Type B pancreatic cell (in vitro differentiated cells): ENCODE results near the gene C1orf53. TPM values are rescaled to one million over a fixed set of nuclear protein-coding genes. Genes with fewer than 3 reads are reported as not detected.
"Not testable (repeated sequence)": the region's sequence is repeated elsewhere in the genome, so short reads cannot be mapped to it uniquely, and the experiment has no call there.

Source experiments
- DNase-seq: peaks from one replicate; pipeline ENCODE4 v3.0.0; 2021; ENCODE audit warnings: mixed read lengths; ENCODE audit not compliant: unreplicated experiment; ENCODE audit errors: extremely low spot score
- H3K27ac Mint-ChIP-seq: 2 replicates; pipeline ENCODE4 v1.8.0; 2021; ENCODE audit warnings: mild to moderate bottlenecking, mixed read lengths
- H3K27me3 Mint-ChIP-seq: 2 replicates; pipeline ENCODE4 v1.8.0; 2021; ENCODE audit warnings: mixed read lengths
- H3K36me3 Mint-ChIP-seq: 2 replicates; pipeline ENCODE4 v1.8.0; 2021; ENCODE audit warnings: mixed read lengths
- H3K4me1 Mint-ChIP-seq: one replicate; pipeline ENCODE4 v1.8.0; 2021; ENCODE audit warnings: mixed read lengths; ENCODE audit not compliant: unreplicated experiment
- H3K4me3 Mint-ChIP-seq: 2 replicates; pipeline ENCODE4 v1.8.0; 2021; ENCODE audit warnings: mild to moderate bottlenecking, mixed read lengths
- H3K9me3 Mint-ChIP-seq: 2 replicates; pipeline ENCODE4 v1.8.0; 2021; ENCODE audit warnings: mixed read lengths
- total RNA-seq: library from RNA; stranded (reverse); gene quantifications from 2 replicates; pipeline ENCODE4 v1.2.1, GENCODE V29; 2021; ENCODE audit warnings: low replicate concordance
- TF ChIP-seq, protein P1 (sequence below): fragments of 200-600 bp; sonication (generic); conservative IDR thresholded peaks from 2 replicates; pipeline ENCODE4 v1.5.0; 2021; ENCODE audit warnings: antibody characterized with exemption, mild to moderate bottlenecking

C1orf53 gene
- total RNA-seq, 1 donor from 2014 or later = 2.2 TPM

DNA sequence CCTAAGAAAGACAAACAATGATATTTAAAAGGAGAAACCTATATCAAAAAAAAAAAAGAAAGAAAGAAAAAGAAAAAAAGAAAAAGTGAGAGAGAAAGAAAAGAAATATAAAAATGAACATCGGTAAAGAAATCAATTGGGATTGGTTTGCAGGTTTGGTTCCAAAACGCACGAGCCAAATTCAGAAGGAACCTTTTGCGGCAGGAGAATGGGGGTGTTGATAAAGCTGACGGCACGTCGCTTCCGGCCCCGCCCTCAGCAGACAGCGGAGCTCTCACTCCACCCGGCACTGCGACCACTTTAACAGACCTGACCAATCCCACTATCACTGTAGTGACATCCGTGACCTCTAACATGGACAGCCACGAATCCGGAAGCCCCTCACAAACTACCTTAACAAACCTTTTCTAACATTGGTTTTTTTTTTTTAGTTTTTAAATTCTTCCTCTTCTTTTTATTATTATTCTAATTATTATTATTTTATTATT lies 26.5 kb downstream of the C1orf53 start:
- peak overlapping the region; percentile 78 for H3K4me3 Mint-ChIP-seq
- no peaks in the 10 kb centered on the region for H3K36me3 Mint-ChIP-seq
- no peaks in the 10 kb centered on the region for H3K4me1 Mint-ChIP-seq
- H3K27ac Mint-ChIP-seq = no peak overlapping the region
- TF ChIP-seq, protein P1, sequence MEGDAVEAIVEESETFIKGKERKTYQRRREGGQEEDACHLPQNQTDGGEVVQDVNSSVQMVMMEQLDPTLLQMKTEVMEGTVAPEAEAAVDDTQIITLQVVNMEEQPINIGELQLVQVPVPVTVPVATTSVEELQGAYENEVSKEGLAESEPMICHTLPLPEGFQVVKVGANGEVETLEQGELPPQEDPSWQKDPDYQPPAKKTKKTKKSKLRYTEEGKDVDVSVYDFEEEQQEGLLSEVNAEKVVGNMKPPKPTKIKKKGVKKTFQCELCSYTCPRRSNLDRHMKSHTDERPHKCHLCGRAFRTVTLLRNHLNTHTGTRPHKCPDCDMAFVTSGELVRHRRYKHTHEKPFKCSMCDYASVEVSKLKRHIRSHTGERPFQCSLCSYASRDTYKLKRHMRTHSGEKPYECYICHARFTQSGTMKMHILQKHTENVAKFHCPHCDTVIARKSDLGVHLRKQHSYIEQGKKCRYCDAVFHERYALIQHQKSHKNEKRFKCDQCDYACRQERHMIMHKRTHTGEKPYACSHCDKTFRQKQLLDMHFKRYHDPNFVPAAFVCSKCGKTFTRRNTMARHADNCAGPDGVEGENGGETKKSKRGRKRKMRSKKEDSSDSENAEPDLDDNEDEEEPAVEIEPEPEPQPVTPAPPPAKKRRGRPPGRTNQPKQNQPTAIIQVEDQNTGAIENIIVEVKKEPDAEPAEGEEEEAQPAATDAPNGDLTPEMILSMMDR = no peak
- no peak for DNase-seq
- no peaks in the 10 kb centered on the region for H3K9me3 Mint-ChIP-seq
- peaks cover 88% of the 10 kb centered on the region for H3K27me3 Mint-ChIP-seq

DNA sequence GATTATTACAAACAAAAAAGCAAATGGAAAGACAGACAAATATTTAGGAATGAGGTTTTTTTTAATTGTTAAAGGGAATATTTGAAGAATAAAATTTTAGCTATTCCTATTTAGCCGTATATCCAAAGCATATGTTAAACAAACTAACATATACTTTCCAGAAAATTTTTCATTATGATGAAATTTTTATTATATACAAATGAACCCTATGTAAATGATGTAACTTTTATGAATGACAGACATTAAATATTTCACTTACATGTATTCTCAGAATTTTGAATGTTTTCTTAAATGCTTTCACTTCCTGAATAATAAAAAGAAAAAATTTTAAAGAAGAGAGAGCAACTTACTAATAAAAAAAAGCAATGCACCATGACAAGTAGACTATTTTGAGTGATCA lies 30.6 kb downstream of the C1orf53 start:
- TF ChIP-seq, protein P1 = no peak
- H3K9me3 Mint-ChIP-seq = no peaks in the 10 kb centered on the region
- H3K27ac Mint-ChIP-seq = no peak overlapping the region
- no peak for DNase-seq
- H3K27me3 Mint-ChIP-seq = peaks cover 56% of the 10 kb centered on the region
- no peak overlapping the region for H3K4me3 Mint-ChIP-seq
- H3K4me1 Mint-ChIP-seq = no peaks in the 10 kb centered on the region
- H3K36me3 Mint-ChIP-seq = no peaks in the 10 kb centered on the region

DNA sequence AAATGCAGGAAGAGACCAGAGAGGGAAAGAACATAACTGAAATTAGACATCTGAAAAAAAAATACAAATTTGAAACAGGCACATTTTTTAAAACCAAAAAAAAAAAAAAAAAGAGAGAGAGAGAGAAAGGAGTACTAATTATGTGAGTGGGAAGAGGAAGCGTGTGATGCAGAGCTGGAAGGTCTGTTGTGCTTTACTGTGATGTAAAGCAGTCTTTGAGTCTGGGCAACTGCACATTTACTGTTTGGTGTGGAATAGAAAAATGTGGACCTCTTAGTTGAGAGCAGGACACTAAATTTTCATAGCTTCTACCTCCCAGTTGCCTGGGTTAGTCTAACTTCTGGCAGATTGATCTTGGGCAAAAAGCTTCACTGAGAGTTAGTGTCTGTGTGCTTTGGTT lies 31.2 kb downstream of the C1orf53 start:
- H3K4me1 Mint-ChIP-seq = no peaks in the 10 kb centered on the region
- H3K36me3 Mint-ChIP-seq = no peaks in the 10 kb centered on the region
- no peak for DNase-seq
- H3K27me3 Mint-ChIP-seq = peaks cover 49% of the 10 kb centered on the region
- H3K27ac Mint-ChIP-seq = no peak overlapping the region
- no peak overlapping the region for H3K4me3 Mint-ChIP-seq
- H3K9me3 Mint-ChIP-seq = no peaks in the 10 kb centered on the region
- TF ChIP-seq, protein P1 = no peak

DNA sequence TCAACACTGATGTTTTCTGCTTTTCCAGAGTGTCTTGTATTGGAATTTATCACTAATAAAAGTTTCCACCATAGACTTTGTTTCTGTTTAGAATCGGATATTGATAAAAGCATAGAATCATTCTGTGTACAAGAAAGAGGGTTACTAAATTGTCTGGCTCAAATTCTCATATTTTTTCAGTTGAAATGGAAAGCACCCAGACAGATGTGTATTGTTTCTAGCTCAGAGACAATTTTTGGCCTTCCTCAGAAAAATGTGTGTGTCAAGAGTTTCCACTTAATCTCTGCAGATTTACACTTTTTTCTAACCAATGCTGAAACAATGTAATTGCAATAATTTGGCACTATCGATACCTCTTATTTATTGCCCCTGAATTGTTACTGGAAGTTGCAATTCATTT lies 35.0 kb downstream of the C1orf53 start:
- no peak for DNase-seq
- TF ChIP-seq, protein P1 = no peak
- Mint-ChIP-seq H3K36me3 (no peaks in the 10 kb centered on the region), H3K27ac (no peak overlapping the region), H3K4me1 (no peaks in the 10 kb centered on the region), H3K4me3 (no peak overlapping the region), H3K27me3 (peaks cover 16% of the 10 kb centered on the region), H3K9me3 (no peaks in the 10 kb centered on the region)

DNA sequence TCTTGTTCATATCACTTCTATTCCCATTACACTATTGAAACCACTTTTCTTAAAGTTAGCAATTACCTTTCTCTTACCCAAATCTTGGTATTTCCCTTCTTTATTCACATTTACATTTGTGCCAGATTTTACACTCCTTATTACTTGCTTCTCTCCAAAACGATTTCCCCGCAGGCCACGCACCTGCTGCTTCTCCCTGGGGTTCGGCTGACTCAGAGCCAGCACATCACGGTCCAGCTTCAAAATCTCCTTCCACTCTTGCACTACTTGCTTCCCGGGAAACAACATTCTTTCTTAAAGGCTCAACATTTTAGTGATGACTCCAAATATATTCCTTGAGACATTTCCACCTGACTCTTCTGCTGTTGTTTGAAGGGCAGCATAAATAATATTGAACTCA lies 35.5 kb downstream of the C1orf53 start:
- H3K9me3 Mint-ChIP-seq = no peaks in the 10 kb centered on the region
- H3K36me3 Mint-ChIP-seq = no peaks in the 10 kb centered on the region
- no peak for DNase-seq
- no peak overlapping the region for H3K27ac Mint-ChIP-seq
- peaks cover 15% of the 10 kb centered on the region for H3K27me3 Mint-ChIP-seq
- TF ChIP-seq, protein P1 = no peak
- no peak overlapping the region for H3K4me3 Mint-ChIP-seq
- H3K4me1 Mint-ChIP-seq = no peaks in the 10 kb centered on the region

DNA sequence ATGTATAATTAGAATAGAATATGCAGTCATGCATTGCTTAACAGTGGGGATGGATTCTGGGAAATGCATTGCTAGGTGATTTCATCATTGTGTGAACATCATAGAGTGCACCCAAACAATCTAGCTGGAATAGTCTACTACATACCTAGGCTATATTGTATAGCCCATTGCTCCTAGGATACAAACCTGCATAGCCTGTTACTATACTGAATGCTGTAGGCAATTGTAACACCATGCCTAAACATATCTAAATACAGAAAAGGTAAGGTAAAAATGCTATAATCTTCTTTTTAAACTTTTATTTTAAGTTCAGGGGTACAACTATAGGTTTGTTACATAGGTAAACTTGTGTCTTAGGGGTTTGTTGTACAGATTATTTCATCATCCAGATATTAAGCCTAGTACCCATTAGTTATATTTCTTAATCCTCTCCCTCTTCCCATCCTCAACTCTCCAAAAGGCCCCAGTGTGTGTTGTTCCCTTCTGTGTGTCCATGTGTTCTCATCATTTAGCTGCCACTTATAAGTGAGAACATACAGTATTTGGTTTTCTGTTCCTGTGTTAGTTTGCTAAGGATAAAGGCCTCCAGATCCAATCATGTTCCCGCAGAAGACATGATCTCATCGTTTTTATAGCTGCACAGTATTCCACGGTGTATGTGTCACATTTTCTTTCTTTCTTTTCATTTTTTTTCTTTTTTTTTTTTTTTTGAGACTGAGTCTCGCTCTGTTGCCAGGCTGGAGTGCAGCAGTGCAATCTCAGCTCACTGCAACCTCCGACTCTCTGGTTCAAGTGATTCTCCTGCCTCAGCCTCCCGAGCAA lies 36.9 kb downstream of the C1orf53 start:
- H3K27me3 Mint-ChIP-seq, H3K4me3 Mint-ChIP-seq, H3K4me1 Mint-ChIP-seq, H3K36me3 Mint-ChIP-seq, H3K27ac Mint-ChIP-seq, DNase-seq, H3K9me3 Mint-ChIP-seq: not testable (repeated sequence)
